K562 (cell line): ENCODE measurements around the gene MUC7. TPM values are rescaled to one million over a fixed set of nuclear protein-coding genes. Genes with fewer than 3 reads are reported as not detected.

Source experiments
- ID3 ChIP-seq, 2 experiments: fragments of 250-450 bp in 1 of 2; fragments of 450-650 bp in 1 of 2; sonication (Bioruptor Pico) in 1 of 2; IDR thresholded peaks; 2 replicates each; pipeline versions ENCODE4 v1.6.1 to v1.8.0; 2016 to 2021; ENCODE audit warnings: mild to moderate bottlenecking in 2 of 2, moderate library complexity in 2 of 2, missing compliant biosample characterization in 1 of 2, missing genetic modification characterization in 1 of 2
- RERE ChIP-seq: sonication (generic); formaldehyde crosslinking; IDR thresholded peaks from 2 replicates; pipeline ENCODE4 v1.8.0; 2023; ENCODE audit warnings: missing genetic modification reagents, mild to moderate bottlenecking, borderline replicate concordance
- SIN3A ChIP-seq, 2 experiments: fragments of 150-350 bp in 1 of 2; IDR thresholded peaks; 2 replicates each; pipeline ENCODE4 v1.6.1; 2011 to 2016; ENCODE audit warnings: borderline replicate concordance in 2 of 2, low read depth in 2 of 2, low read length in 2 of 2, mild to moderate bottlenecking in 2 of 2, moderate library complexity in 2 of 2; ENCODE audit not compliant: control insufficient read depth in 1 of 2
- STAG1 ChIP-seq: sonication (generic); formaldehyde crosslinking; IDR thresholded peaks from 2 replicates; pipeline ENCODE4 v1.5.0; 2020; ENCODE audit warnings: missing genetic modification reagents, borderline replicate concordance
- polyA plus RNA-seq, 8 experiments: library from polyadenylated mRNA; depleted of rRNA in 4 of 8; stranded (reverse) in 5 of 8; unstranded in 3 of 8; fragments of >200 nt; fragmentation: Nextera tagmentation in 2 of 8; fragmentation: Illumina TruSeq in 1 of 8; extraction: Ambion mirVana in 2 of 8; extraction: Trizol in 1 of 8; gene quantifications; 2 replicates each; pipeline versions ENCODE4 v1.2.1 to v1.2.3, GENCODE V29; 2011 to 2014; ENCODE audit warnings: inconsistent platforms in 1 of 8, missing spikeins in 1 of 8
- total RNA-seq, 7 experiments: library from RNA; depleted of rRNA in 6 of 7; stranded (reverse); fragments of >200 nt in 6 of 7; fragmentation: Illumina TruSeq in 2 of 7; extraction: Trizol in 2 of 7; gene quantifications; 2 replicates each; pipeline versions ENCODE4 v1.2.1 to v1.2.3, GENCODE V29; 2011 to 2021; ENCODE audit warnings: low replicate concordance in 1 of 7

MUC7 gene
- total and polyA plus RNA-seq, 9 of the 15 experiments (the other 6 are each of a cell fraction or from before 2014, with no cell fraction given), result not detected

- TF ChIP-seq ID3 (CRISPR knock-in tag; IDR thresholded peaks at IDR 0.05), result no peak
- no peak for TF ChIP-seq ID3 (tag; IDR thresholded peaks at IDR 0.05)
- no peak for TF ChIP-seq STAG1 (CRISPR knock-in tag)
- TF ChIP-seq RERE (CRISPR knock-in tag), result no peak
- TF ChIP-seq SIN3A (IDR thresholded peaks at IDR 0.05; ENCODE audit: borderline replicate concordance in 2 of 2, control insufficient read depth in 1 of 2, low read depth in 2 of 2, low read length in 2 of 2), result no peak
These were observed 46.7 kb downstream of the MUC7 start (continued) for GRCh38 chr4:70518716-70519115.
